OCI-LY1 (cell line): ENCODE results near the gene MCOLN1.

ENCODE experiments used
- EZH2 ChIP-seq: fragments of 200-600 bp; sonication (generic), shearing (Covaris generic); IDR thresholded peaks from 2 replicates; pipeline ENCODE4 v1.8.0; 2017; ENCODE audit warnings: borderline replicate concordance, mixed run types, mild to moderate bottlenecking, antibody characterized with exemption, low read length, moderate library complexity, mixed read lengths
- TF ChIP-seq, protein P1 (sequence below): fragments of 200-600 bp; sonication (generic), shearing (Covaris generic); IDR thresholded peaks from 2 replicates; pipeline ENCODE4 v1.5.1; 2017; ENCODE audit warnings: mild to moderate bottlenecking, antibody characterized with exemption, low read length, moderate library complexity, mixed read lengths

DNA sequence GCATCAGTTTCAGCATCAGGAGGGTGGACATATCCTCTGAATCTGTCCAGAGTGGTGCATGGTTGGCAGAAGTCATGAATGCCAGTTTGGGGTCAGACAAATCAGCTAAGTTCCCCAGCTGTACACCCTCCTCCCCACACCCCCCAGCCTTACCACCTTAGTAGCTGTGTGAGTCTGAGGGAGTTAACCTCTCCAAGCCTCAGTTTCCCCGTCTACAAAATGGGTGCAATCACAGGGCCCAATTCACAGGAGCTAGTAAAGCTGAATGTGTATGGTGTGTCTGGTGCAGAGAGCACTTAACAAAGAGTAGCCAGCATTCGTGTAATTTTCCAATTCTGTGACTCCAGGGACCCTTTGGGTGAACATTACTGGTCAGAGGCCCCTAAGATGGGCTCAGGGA lies 19.9 kb upstream of the MCOLN1 start:
- TF ChIP-seq, protein P1, sequence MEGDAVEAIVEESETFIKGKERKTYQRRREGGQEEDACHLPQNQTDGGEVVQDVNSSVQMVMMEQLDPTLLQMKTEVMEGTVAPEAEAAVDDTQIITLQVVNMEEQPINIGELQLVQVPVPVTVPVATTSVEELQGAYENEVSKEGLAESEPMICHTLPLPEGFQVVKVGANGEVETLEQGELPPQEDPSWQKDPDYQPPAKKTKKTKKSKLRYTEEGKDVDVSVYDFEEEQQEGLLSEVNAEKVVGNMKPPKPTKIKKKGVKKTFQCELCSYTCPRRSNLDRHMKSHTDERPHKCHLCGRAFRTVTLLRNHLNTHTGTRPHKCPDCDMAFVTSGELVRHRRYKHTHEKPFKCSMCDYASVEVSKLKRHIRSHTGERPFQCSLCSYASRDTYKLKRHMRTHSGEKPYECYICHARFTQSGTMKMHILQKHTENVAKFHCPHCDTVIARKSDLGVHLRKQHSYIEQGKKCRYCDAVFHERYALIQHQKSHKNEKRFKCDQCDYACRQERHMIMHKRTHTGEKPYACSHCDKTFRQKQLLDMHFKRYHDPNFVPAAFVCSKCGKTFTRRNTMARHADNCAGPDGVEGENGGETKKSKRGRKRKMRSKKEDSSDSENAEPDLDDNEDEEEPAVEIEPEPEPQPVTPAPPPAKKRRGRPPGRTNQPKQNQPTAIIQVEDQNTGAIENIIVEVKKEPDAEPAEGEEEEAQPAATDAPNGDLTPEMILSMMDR = no peak
- TF ChIP-seq EZH2 = no peak
